HG02763 (cell line): ENCODE data around the gene CYB5RL.
"Not testable (repeated sequence)": the region's sequence is repeated elsewhere in the genome, so short reads cannot be mapped to it uniquely, and the experiment has no call there.

ENCODE experiments used
- ATAC-seq: cut with Tn5 transposase; IDR thresholded peaks from one replicate; pipeline ENCODE4 v1.9.1; 2021; ENCODE audit warnings: mild to moderate bottlenecking, moderate library complexity; ENCODE audit not compliant: unreplicated experiment

The CYB5RL gene

DNA sequence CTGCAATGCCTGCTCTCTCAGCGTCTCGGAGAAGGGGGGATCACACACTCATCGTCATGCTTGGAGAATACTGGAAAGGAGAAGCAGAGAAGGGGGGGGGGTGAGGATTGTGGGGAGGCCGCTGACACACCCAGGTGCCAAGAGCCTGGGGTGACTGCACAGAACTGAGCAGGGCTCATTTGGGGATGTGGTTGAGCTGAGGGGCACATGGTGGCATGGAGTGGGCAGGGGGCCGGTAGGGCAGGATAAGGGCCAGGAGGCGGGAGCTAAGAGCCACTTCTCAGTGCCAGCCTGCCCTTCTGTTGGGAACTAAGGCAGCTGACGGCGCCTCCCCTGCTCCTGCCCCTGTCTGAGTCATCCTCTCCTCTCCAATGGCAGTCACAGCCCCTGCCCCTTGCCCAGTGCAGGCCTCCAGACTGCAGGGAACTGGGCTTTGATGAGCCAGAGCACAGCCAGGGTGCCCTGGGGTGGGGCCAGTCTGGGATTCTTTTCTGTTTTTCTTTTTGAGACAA, 27.3 kb upstream of the CYB5RL start:
- ATAC-seq: no peak

DNA sequence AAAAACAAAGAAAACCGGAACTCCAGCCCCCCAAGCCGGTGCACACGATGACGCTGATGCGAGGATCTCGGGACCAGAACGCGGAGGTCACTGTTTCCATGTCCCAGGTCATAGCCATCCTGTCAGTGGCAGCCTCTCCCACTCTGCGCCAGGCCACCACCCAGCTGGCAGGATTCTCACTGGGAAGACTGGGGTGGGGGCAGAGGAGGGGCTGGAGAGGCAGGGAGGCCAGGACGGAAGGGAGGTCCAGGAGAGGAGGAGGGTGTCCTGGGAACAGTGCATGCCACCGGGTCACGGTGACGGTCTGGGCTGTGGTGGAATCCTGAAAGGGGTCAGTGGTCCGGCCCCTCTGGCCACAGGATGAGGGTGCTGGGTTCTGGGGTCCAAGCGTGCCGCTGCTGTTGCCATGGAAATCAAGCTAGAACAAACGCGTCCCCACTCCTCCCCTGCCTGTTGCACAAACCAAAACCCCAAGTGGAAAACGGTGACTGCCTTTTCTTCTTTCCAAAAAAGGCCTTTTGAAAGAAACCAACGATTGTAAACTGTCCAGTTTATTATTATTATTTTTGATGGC, 26.2 kb upstream of the CYB5RL start:
- ATAC-seq: no peak

DNA sequence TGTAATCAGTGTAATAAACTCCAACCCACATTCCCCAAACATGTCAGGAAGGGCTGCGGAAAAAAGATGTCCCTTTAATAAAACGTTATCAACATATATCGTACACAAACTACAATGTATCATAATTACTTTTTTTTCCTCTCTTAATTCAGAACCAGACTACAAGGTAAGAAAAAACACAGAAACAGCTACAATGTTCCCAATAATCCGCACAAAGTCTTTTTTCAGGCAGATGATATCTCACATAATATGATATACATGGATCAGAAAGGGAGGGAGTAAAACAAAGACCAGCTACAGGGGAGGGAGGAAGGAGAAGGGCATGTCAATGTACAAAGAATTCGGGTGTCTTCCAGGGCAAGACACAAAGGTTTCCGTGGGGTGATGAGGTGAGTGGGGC, 25.5 kb upstream of the CYB5RL start:
- no peak for ATAC-seq

DNA sequence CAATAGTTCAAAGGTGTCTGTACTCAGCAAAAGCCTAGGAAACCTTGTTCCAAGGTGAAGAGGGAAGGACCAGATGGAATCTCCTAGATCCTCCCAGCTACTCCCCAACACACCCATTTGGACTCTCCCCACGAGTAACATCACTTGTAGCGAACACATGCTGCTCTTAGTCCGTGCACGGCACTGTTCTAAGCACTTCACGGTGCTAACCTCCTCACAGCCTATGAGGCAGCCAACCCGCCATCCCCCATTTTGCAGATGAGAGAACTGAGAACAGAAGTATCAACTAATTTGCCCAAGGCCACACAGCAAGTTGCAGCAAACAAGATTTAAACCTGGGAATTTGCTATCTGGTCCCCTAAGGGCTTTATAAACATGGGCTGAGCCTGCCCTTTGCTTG, 24.4 kb upstream of the CYB5RL start:
- no peak for ATAC-seq

DNA sequence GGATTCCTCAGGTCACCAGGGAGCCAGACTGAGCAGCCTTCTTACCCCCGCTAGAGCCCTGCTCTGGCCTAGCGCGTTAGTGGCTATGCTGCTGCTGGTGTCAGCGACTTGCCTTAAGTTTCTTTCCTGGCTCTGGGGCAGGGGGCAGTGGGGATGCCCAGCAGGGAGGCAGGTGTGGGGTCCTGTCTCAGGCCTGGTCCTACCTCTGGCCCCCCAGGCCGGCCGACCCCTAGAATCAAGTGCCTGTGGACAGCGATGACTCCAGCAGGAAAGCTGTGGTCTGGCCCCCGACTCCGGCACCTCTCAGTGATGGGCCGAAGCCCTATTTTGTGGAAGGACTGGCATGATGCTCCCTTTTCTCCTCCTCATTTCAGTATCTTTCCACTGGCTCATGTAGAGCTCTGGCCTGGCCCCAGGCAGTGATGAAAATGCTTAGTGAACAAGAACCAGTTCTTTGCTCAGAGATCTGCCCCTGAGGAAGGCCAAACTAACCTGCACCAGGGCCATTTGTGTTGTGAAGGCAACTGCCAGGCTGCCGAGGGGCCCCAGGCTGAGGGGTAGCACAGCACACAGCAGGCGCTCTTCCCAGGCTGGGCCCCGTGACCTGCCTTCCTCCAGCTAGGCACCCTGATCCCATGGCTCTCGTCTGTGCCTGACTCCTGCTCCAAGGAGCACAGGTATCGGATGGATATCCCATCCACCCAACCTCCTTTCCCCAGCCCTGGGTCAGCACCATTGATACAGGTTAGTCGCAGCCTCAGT, 23.8 kb upstream of the CYB5RL start:
- ATAC-seq: no peak

DNA sequence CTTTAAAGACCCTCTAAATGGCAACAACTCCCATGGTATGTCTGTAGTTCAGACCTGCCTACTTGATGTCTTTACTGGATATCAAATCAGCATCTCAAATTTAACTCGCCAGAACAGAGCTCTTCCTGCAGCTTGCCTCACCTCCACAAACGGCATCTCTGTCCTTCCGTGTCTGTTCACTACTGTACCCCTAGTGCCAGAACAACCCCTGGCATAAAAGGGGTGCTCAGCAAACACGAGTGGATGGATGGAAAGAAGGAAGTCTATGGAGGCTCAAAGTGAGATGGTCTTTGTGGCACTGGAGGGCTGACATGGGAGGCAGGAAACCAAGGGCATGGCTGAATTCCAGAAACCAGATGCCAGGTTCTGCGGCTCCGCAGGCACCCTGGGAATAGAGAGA, 22.9 kb upstream of the CYB5RL start:
- no peak for ATAC-seq

DNA sequence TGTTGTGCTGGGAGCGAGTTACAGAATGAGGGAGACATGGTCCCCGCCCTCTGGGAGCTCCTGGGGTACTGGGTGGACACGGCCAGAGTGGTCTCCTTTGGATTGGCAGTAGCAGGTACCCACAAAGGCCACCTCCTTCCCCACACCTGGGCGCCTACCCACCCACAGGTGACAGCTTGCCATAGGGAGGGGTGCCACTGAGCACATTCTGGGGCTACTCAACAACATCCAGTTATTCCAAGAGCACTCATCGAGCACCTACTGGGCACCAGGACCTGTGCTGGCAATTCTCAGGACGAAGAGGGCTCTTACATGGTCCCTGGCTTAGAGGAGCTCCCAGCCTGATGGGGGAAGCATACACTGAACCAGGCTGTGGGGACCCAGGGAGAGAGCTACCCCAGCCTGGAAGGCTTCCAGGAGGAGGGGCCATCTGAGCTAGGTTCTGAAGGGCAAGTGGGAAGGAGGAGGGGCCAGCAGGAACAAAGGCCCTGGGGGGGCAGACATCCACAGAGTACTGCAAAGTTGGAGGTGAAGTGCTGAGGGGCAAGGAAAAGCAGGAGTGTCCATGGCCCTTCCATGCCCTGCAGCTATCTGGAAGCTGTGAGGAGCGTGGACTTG, 22.1 kb upstream of the CYB5RL start:
- ATAC-seq: no peak

DNA sequence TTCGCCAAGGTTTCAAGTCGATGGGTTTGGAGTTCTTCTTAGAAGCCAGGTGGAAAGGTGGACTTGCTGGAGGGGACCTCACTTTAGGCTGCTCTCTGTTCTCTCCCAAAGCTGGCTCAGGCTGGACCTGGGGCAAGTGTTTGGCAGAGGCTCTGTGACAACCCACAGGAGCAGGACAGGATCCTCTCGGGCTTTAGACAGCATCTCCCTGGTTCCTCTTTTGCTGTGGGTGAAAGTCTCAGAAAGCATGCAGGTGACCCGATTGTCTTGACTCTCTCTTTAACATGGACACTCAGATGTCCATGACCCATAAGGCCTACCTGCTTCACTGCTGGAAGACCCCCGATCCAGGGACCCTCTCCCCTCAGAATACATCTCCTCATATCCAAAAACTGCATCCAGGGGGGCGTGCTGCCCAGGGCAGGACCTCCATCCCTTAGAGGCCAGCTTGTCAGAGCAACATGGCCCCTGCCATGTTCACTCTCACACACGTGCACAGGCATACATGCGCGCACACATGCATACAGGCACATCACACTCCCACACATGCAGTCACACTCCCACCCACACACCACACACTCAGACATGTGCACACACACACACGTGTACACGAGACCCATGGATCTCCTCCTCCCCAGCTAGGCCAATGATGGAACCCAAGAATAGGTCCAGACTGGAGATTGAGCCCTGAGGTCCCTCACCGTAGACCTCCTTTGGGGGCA, 21.4 kb upstream of the CYB5RL start:
- no peak for ATAC-seq

DNA sequence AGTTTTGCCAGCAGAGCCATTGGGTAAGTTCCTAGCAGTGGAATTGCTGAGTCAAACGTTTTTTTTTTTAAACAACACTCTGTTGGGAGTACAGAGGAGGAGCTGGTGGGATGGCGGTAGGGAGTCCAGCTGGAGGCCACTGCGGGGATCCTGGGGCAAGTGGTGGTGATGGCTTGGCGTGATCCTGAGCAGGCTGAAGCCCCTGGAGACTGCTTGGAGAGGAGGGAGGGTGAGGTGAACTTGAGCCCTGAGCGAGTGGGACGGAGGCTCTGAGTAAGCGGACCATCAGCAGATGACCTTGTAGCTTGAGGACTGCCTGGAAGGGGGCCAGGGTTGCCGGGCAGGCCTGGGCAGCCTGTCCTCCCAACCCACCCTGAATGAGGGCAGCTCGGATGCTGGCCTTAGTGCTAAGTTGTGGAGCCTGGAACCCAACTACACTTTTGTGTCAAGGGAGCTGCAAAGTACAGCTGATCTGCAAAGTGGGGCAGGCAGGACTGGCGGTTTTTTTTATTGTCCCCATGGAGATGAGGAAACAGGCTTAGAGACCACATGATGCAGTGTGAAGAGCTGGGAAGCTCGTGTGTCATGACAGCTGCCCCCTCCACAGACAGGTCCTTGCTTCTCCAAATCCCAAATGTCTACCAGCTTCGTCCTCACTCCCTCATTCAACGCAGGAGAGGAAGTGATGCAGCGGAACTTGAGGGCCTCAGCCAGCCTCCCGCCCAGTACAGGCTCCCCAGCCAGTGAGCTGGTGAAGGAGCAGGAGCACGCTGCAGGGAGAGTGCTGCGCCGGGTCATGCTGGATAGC, 20.4 kb upstream of the CYB5RL start:
- no peak for ATAC-seq

DNA sequence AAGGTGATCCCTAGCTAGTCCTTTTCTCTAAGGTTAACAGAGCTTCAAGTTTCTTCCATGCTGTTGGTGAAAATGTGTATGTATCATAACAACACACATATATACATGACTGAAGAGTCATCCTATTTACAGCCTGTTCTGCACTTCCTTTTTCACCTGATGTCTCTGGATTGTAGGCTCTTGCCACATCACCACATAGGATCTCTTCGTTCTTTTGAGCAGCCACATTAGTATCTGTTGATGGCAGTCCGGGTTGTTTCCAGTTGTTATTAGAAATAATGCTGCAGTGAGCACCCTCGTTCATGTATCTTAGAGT, 19.8 kb upstream of the CYB5RL start:
- ATAC-seq: no peak

DNA sequence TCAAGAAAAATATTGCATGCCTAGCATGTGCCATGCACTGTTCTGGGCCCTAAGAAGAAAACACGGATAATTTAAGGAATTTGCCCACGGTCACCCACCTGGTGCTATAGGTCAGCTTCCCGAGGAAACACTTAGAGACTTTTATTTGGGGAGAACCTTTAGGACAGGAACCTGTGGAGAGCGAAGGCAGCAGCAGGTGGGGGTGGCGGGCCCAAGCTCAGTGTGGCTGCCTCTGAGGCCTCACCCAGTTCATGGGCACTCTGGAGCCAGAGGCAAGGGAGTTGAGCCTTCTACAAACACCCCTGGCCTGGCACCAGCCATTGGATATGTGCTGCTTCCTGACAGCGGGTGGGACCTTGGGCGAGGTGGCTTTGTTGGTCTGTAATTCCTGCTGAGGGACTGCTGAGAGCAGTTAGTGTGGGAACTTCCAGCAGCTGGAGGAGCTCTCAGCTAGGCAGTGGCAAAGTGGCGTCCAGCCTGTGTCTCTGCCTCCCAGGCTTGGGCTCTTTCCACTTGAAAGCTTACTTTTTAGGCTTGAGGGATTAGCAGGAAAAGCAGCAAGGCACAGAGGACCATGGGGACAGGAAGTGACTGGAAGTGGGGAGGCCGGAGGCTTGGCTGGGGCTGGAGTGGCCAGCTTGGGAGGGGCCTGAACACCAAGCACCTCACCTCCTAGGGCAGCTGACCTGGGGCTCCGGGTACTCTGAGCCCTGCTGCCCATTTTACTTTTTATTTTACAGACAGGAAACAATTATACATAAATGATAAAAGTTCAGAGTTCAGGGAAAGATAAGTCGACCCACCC, 19.3 kb upstream of the CYB5RL start:
- ATAC-seq: no peak

DNA sequence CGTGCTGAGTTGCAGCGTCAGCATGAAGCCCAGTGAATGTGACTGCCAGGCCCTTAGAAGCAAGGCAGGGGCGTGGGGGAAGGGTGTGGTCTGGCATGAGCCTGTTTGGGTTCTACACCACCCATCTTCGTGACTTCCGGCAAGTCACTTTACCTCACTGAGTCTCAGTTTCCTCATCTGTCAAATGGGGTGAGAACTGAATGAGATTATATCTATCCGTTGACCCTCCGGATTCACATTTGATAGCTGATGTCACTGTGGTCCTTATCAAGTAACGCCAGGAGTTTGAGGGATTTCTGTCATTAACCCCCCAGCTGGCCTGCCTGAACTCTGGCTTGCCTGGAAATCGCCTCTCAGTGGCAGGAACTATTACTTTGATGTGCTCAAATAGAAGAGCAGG, 15.7 kb upstream of the CYB5RL start:
- ATAC-seq: no peak

DNA sequence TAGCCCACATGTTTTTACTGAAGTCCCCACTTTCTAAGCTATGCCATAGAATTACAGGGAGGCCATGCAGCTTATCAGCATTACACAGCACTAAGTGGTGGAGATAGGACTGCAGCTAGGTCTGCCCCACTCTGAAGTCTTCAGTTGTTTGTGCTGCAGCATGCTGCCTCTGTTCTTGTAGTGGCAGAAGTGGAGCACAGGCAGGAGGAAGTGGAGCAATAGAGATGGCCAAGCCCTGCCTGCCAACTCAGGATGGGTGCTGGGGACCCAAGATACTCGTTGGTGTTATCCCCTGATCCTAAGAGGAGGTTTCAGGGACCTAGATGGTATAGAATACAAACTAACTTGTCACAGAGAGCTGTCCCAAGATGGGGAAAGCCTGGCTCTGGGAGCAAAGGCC, 13.0 kb upstream of the CYB5RL start:
- no peak for ATAC-seq

DNA sequence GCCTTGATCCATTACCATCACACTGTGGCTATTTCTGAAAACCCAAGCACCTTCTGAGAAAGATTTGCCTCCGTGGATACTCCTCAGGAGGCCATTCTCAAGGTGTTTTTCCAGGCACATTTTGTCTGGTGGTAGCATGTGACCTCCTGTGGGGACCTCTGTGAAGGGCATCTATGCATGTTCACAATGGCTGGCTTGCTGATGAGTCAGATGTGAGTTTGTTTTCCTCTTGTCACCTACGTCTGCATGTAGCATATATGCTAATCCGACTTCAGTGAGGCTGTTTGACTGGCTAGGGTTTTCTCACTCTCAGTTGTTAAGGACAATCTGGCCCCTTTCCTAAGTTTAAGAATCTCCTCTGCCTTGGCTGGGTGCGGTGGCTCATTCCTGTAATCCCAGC, 8.1 kb upstream of the CYB5RL start:
- not testable (repeated sequence) for ATAC-seq

DNA sequence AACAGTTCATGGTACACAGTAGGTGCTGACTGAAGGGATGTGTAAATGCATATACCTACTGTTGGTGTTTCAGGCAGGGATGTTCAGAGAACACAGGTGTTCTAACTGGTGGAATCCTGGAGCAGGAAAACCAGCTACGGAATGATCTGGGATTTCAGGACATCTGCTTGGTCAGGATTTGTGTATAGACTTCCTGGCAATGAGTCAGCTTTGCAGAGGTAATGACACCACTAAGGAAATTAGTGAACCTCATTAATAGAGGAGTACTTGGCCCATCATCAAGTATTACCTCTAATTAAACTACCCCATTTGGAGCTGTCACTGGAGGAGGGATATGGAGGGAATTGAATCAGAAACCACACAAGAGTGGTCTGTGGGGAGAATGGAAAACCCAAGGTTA, 7.5 kb upstream of the CYB5RL start:
- ATAC-seq: no peak

DNA sequence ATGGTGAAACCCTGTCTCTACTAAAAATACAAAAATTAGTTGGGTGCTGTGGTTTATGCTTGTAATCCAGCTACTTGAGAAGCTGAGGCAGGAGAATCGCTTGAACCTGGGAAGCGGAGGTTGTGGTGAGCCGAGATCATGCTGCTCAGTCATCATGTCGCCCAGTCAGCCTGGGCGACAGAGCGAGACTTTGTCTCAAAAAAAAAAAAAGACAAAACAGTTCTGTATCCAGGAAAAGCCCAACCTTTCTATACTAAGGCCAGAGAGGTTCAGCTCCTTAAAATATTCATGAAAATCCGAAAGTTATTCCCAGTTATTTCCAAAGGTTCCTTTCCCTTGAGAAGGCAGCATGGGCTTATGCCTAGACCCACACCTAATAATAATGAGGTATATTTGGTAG, 4.4 kb upstream of the CYB5RL start:
- ATAC-seq: no peak

DNA sequence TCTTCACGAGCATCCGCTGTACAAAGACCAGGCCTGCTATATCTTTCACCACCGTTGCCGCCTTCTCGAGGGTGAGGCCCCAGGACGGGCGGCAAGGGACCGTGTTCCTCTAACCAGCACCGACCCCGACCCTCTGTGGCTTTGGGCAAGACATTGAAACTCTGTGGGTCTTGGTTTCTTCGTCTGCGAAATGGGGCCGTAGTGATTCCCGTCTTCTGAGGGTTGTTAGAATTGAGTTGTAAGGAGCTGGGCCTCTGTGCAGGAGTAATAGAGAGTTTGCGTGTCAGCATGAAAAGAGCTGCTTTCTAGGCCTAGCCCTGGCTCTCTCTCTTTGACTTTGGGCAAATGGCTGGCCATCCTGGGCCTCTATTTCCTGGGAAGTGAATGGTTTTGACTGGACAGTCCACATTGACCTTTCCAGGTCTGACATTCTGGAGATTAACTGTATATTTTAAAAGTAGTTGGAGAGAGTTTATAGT, 728 bp upstream of the CYB5RL start:
- ATAC-seq: no peak

DNA sequence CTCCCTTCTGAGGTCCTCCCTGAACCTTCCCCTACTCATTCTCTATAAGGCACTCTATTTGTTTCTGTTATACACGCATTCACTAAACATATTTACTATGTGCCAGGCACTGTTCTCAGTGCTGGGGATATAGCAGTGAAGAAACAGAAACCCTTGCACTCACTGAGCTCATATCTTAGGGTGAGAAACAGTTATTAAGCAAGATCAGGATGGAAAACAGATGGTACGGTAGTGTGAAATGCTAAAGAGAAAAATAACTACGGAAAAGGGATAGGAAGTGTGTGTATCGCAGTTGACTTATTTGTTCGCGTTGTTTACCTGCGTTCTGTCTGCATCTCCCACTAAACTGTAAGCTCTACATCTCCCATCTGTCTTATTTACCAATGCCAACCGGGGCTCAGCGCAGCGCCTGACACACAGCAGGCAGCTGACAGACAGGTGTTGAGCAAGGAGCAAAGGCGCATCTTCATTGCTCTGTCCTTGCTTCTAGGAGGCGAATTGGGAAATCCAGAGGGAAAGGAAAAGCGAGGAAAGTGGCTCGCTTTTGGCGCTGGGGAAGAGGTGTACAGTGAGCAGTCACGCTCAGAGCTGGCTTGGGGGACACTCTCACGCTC, 572 bp downstream of the CYB5RL start:
- no peak for ATAC-seq

DNA sequence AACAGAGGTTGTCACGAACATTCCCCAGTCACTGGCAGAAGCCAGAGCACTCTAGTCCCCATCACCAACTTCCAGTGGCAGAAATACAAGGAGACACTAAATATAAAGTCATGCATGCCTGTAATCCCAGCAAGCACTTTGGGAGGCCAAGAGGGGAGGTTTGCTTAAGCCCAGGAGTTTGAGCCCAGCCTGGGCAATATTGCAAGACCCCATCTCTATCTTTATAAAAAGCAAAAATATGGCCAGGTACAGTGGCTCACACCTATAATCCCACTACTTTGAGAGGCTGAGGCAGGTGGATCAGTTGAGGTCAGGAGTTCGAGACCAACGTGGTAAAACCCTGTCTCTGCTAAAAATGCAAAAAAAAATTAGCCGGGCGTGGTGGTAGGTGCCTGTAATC, 6.4 kb downstream of the CYB5RL start:
- ATAC-seq: no peak

DNA sequence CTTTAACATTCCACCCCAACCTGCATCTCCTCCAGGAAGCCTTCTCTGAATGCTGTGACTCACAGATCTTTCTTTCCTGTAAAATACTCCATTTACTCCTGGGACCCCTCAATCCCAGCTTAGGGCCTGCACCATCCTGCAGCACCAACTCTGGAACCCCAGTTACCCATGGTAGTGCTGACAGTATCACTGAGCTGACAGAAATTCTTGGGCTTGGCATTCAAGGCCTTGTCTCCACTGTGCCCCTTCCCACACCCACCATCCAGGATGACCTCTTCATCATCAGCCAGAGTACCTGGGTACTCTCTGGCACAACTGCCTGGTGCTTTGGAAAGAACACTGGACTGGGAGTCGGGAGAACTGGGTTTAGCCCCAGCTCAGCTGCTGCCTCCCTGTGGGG, 8.3 kb downstream of the CYB5RL start:
- no peak for ATAC-seq
